PC-3 (cell line): ENCODE measurements around the gene LSM11.

Experiments used
- CTCF ChIP-seq: fragments of 300-600 bp; sonication (generic); conservative IDR thresholded peaks from 2 replicates; pipeline ENCODE4 v1.5.1; 2017; ENCODE audit warnings: antibody characterized with exemption, low read depth, mild to moderate bottlenecking, low read length
- EZH2 ChIP-seq: fragments of 300-600 bp; sonication (generic); IDR thresholded peaks from one replicate; pipeline ENCODE4 v1.6.1; 2017; ENCODE audit warnings: antibody characterized with exemption, mild to moderate bottlenecking, low read length; ENCODE audit not compliant: unreplicated experiment

GRCh38 chr5:157761690-157762621 lies 18.4 kb downstream of the LSM11 start:
- TF ChIP-seq EZH2 = no peak
- TF ChIP-seq CTCF = peak; percentile 98
